Breast epithelium (tissue), 3 donors: ENCODE results near the gene GNAL.

Experiments
- POLR2AphosphoS5 ChIP-seq, 3 donors: sonication (generic); formaldehyde crosslinking; IDR thresholded peaks; one replicate each; pipeline ENCODE4 v1.6.1; 2017; ENCODE audit warnings: antibody characterized with exemption in 3 of 3
- TF ChIP-seq, protein P1 (sequence below), 3 donors: fragments of 450-650 bp; IDR thresholded peaks; one replicate each; pipeline ENCODE4 v1.5.1; 2016 to 2017; ENCODE audit warnings: antibody characterized with exemption in 3 of 3, mild to moderate bottlenecking in 3 of 3, moderate library complexity in 3 of 3

DNA sequence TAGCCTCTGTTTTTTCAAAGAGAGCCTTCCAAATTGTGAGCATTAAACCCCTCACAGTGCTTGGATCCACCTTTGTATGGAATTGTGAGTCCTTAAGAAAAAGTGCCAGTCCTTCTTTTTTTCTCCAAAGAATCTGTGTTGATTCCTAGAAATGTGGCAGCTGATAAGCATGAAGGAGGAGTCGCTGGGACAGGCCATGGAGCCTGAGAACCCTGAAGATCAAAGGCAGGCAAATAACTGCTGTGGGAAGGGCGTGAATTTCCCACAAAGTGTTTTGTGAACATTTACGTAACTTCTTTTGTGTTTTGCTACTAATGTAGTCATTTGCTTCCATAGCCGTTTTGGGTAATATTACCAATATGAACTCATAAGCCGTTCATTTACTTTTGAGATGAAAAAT is 134.5 kb downstream of the GNAL start:
- TF ChIP-seq, protein P1, sequence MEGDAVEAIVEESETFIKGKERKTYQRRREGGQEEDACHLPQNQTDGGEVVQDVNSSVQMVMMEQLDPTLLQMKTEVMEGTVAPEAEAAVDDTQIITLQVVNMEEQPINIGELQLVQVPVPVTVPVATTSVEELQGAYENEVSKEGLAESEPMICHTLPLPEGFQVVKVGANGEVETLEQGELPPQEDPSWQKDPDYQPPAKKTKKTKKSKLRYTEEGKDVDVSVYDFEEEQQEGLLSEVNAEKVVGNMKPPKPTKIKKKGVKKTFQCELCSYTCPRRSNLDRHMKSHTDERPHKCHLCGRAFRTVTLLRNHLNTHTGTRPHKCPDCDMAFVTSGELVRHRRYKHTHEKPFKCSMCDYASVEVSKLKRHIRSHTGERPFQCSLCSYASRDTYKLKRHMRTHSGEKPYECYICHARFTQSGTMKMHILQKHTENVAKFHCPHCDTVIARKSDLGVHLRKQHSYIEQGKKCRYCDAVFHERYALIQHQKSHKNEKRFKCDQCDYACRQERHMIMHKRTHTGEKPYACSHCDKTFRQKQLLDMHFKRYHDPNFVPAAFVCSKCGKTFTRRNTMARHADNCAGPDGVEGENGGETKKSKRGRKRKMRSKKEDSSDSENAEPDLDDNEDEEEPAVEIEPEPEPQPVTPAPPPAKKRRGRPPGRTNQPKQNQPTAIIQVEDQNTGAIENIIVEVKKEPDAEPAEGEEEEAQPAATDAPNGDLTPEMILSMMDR (IDR thresholded peaks at IDR 0.05), result no peak
- TF ChIP-seq POLR2AphosphoS5 (IDR thresholded peaks at IDR 0.05), result no peak
